Gastrocnemius medialis (tissue), 4 donors: Measurements from ENCODE around the gene TAS2R41.

ENCODE experiments used
- POLR2A ChIP-seq, 2 donors: fragments of 450-650 bp; IDR thresholded peaks; one replicate each; pipeline ENCODE4 v1.6.1; 2017; ENCODE audit warnings: antibody characterized with exemption in 2 of 2, mild to moderate bottlenecking in 2 of 2, moderate library complexity in 2 of 2
- TF ChIP-seq, protein P1 (sequence below), 5 experiments: fragments of 450-650 bp in 3 of 5; fragments of 200-600 bp in 2 of 5; sonication (generic) in 2 of 5; IDR thresholded peaks in 4 of 5; conservative IDR thresholded peaks in 1 of 5; 1 replicate in 4 of 5; 2 replicates in 1 of 5; pipeline ENCODE4 v1.5.1; 2016 to 2019; ENCODE audit warnings: antibody characterized with exemption in 5 of 5, mild to moderate bottlenecking in 3 of 5, moderate library complexity in 3 of 5

- no peak for TF ChIP-seq POLR2A (IDR thresholded peaks at IDR 0.05)
- TF ChIP-seq, protein P1, sequence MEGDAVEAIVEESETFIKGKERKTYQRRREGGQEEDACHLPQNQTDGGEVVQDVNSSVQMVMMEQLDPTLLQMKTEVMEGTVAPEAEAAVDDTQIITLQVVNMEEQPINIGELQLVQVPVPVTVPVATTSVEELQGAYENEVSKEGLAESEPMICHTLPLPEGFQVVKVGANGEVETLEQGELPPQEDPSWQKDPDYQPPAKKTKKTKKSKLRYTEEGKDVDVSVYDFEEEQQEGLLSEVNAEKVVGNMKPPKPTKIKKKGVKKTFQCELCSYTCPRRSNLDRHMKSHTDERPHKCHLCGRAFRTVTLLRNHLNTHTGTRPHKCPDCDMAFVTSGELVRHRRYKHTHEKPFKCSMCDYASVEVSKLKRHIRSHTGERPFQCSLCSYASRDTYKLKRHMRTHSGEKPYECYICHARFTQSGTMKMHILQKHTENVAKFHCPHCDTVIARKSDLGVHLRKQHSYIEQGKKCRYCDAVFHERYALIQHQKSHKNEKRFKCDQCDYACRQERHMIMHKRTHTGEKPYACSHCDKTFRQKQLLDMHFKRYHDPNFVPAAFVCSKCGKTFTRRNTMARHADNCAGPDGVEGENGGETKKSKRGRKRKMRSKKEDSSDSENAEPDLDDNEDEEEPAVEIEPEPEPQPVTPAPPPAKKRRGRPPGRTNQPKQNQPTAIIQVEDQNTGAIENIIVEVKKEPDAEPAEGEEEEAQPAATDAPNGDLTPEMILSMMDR (IDR thresholded peaks at IDR 0.05 in 4 of 5, conservative IDR thresholded peaks at IDR 0.05 in 1 of 5) = no peak
Observed at GRCh38 chr7:143467724-143468123, 9.9 kb upstream of the TAS2R41 start.
